Smooth muscle cell (in vitro differentiated cells): ENCODE measurements around the gene UTP4. TPM values are rescaled to one million over a fixed set of nuclear protein-coding genes. Genes with fewer than 3 reads are reported as not detected.

Source experiments
- DNase-seq: peaks from one replicate; lab custom pipeline; 2025; ENCODE audit not compliant: unreplicated experiment; lab: John Stamatoyannopoulos, UW
- H2AFZ ChIP-seq: fragments of 200-600 bp; sonication (generic); 2 replicates; pipeline ENCODE4 v1.6.0; 2016; ENCODE audit warnings: antibody characterized with exemption, low read depth, mild to moderate bottlenecking
- H3F3A ChIP-seq: fragments of 200-600 bp; sonication (generic); 2 replicates; pipeline ENCODE4 v1.6.0; 2017; ENCODE audit warnings: antibody characterized with exemption, low read depth
- H3K27ac ChIP-seq: fragments of 200-600 bp; sonication (generic); 2 replicates; pipeline ENCODE4 v1.5.1; 2016; ENCODE audit warnings: low read depth, mild to moderate bottlenecking
- H3K27me3 ChIP-seq: fragments of 200-600 bp; sonication (generic); 2 replicates; pipeline ENCODE4 v1.6.1; 2016; ENCODE audit warnings: low read depth, mild to moderate bottlenecking
- H3K36me3 ChIP-seq: fragments of 200-600 bp; sonication (generic); 2 replicates; pipeline ENCODE4 v1.5.1; 2016; ENCODE audit warnings: low read depth
- H3K4me1 ChIP-seq: fragments of 200-600 bp; sonication (generic); 2 replicates; pipeline ENCODE4 v1.5.1; 2016; ENCODE audit warnings: low read depth
- H3K4me2 ChIP-seq: fragments of 200-600 bp; sonication (generic); 2 replicates; pipeline ENCODE4 v1.6.0; 2016; ENCODE audit warnings: mild to moderate bottlenecking
- H3K4me3 ChIP-seq: fragments of 200-600 bp; sonication (generic); 2 replicates; pipeline ENCODE4 v1.5.1; 2016; ENCODE audit warnings: mild to moderate bottlenecking
- H3K79me2 ChIP-seq: fragments of 200-600 bp; sonication (generic); 2 replicates; pipeline ENCODE4 v1.6.0; 2016; ENCODE audit warnings: low read depth, mild to moderate bottlenecking
- H3K9ac ChIP-seq: fragments of 200-600 bp; sonication (generic); 2 replicates; pipeline ENCODE4 v1.6.0; 2016; ENCODE audit warnings: low read depth
- H3K9me3 ChIP-seq: fragments of 200-600 bp; sonication (generic); replicated peaks from 2 replicates; pipeline ENCODE4 v1.5.1; 2016; ENCODE audit warnings: low read depth
- H4K20me1 ChIP-seq: fragments of 200-600 bp; sonication (generic); 2 replicates; pipeline ENCODE4 v1.6.0; 2016; ENCODE audit warnings: low read depth
- CTCF ChIP-seq: fragments of 200-600 bp; sonication (generic); IDR thresholded peaks from 2 replicates; pipeline ENCODE4 v1.5.1; 2017; ENCODE audit warnings: borderline replicate concordance, mild to moderate bottlenecking, antibody characterized with exemption; ENCODE audit not compliant: insufficient read depth, poor library complexity, severe bottlenecking
- WGBS: methylation state at CpG from one replicate; pipeline ENCODE4 v1.1.7; 2016; ENCODE audit warnings: low lambda C conversion rate; 5-methylcytosine and 5-hydroxymethylcytosine counted together
- polyA plus RNA-seq: library from polyadenylated mRNA; unstranded; fragments of >200 nt; fragmentation: Nextera tagmentation; extraction: Ambion mirVana; gene quantifications from 2 replicates; pipeline ENCODE4 v1.2.1, GENCODE V29; 2016
- total RNA-seq: library from RNA; depleted of rRNA; stranded (reverse); fragments of >200 nt; gene quantifications from 2 replicates; pipeline ENCODE4 v1.2.3, GENCODE V29; 2014

The UTP4 gene
- total and polyA plus RNA-seq, 2 experiments from 2014 or later = 20.4 to 29.0 TPM

GRCh38 chr16:69089091-69089910, 43.1 kb upstream of the UTP4 start:
- DNase-seq = no peak
- H4K20me1 ChIP-seq = no peaks in the 10 kb centered on the region
- no peaks in the 10 kb centered on the region for H3F3A ChIP-seq
- no peak overlapping the region for H3K27ac ChIP-seq
- 65% methylated on average over 16 of the region's 16 CpGs for WGBS
- H3K4me2 ChIP-seq = no peak overlapping the region
- TF ChIP-seq CTCF = no peak
- no peak overlapping the region for H2AFZ ChIP-seq
- H3K9ac ChIP-seq = no peak overlapping the region
- peaks cover 6% of the 10 kb centered on the region for H3K4me1 ChIP-seq
- H3K9me3 ChIP-seq = no peaks in the 10 kb centered on the region
- H3K36me3 ChIP-seq = no peaks in the 10 kb centered on the region
- no peaks in the 10 kb centered on the region for H3K79me2 ChIP-seq
- H3K27me3 ChIP-seq = no peaks in the 10 kb centered on the region
- no peak overlapping the region for H3K4me3 ChIP-seq

- peaks cover 4% of the 10 kb centered on the region for H3K4me1 ChIP-seq
- no peak overlapping the region for H3K4me2 ChIP-seq
- no peaks in the 10 kb centered on the region for H4K20me1 ChIP-seq
- H3K27me3 ChIP-seq = no peaks in the 10 kb centered on the region
- no peak for TF ChIP-seq CTCF
- 75% methylated on average over 3 of the region's 3 CpGs for WGBS
- H3K27ac ChIP-seq = no peak overlapping the region
- H3K36me3 ChIP-seq = no peaks in the 10 kb centered on the region
- no peak overlapping the region for H2AFZ ChIP-seq
- H3K9me3 ChIP-seq = no peaks in the 10 kb centered on the region
- no peaks in the 10 kb centered on the region for H3K79me2 ChIP-seq
- no peak for DNase-seq
- no peaks in the 10 kb centered on the region for H3F3A ChIP-seq
- no peak overlapping the region for H3K9ac ChIP-seq
- H3K4me3 ChIP-seq = no peak overlapping the region
Measured at GRCh38 chr16:69093974-69094373, 38.5 kb upstream of the UTP4 start.

GRCh38 chr16:69094501-69094900, 37.9 kb upstream of the UTP4 start:
- TF ChIP-seq CTCF = no peak
- DNase-seq = no peak
- H3K9me3 ChIP-seq = no peaks in the 10 kb centered on the region
- no peak overlapping the region for H3K27ac ChIP-seq
- no peak overlapping the region for H2AFZ ChIP-seq
- H3K4me2 ChIP-seq = no peak overlapping the region
- H3K4me1 ChIP-seq = no peaks in the 10 kb centered on the region
- no peaks in the 10 kb centered on the region for H3K27me3 ChIP-seq
- no peaks in the 10 kb centered on the region for H3K79me2 ChIP-seq
- 92% methylated on average over 5 of the region's 5 CpGs for WGBS
- no peaks in the 10 kb centered on the region for H4K20me1 ChIP-seq
- no peak overlapping the region for H3K9ac ChIP-seq
- no peaks in the 10 kb centered on the region for H3F3A ChIP-seq
- H3K4me3 ChIP-seq = no peak overlapping the region
- H3K36me3 ChIP-seq = no peaks in the 10 kb centered on the region

GRCh38 chr16:69095193-69095592, 37.3 kb upstream of the UTP4 start:
- WGBS = 92% methylated on average over 6 of the region's 6 CpGs
- H2AFZ ChIP-seq = no peak overlapping the region
- H3K27ac ChIP-seq = no peak overlapping the region
- H3F3A ChIP-seq = no peaks in the 10 kb centered on the region
- no peaks in the 10 kb centered on the region for H3K79me2 ChIP-seq
- no peak overlapping the region for H3K9ac ChIP-seq
- no peak overlapping the region for H3K4me3 ChIP-seq
- no peaks in the 10 kb centered on the region for H3K4me1 ChIP-seq
- H4K20me1 ChIP-seq = no peaks in the 10 kb centered on the region
- H3K9me3 ChIP-seq = no peaks in the 10 kb centered on the region
- H3K27me3 ChIP-seq = no peaks in the 10 kb centered on the region
- H3K36me3 ChIP-seq = no peaks in the 10 kb centered on the region
- DNase-seq = no peak
- no peak for TF ChIP-seq CTCF
- no peak overlapping the region for H3K4me2 ChIP-seq
